HUDEP-2 (cell line): Measurements from ENCODE around the gene PIK3C3.

ENCODE experiments used
- DNase-seq, 76 experiments: peaks; one replicate each; lab custom pipeline; 2025; ENCODE audit not compliant: unreplicated experiment in 76 of 76; lab: John Stamatoyannopoulos, UW

The PIK3C3 gene

GRCh38 chr18:41959045-41959444 lies 4.0 kb downstream of the PIK3C3 start:
- DNase-seq = no peak

- no peak for DNase-seq
Observed at GRCh38 chr18:41965634-41966255, 10.7 kb downstream of the PIK3C3 start.

- DNase-seq = no peak
Observed at GRCh38 chr18:41966943-41967342, 11.9 kb downstream of the PIK3C3 start.

- DNase-seq = no peak
Observed at GRCh38 chr18:41967680-41968079, 12.6 kb downstream of the PIK3C3 start.

- DNase-seq = no peak
Observed at GRCh38 chr18:41969881-41970280, 14.8 kb downstream of the PIK3C3 start.

GRCh38 chr18:41972067-41972925 lies 17.3 kb downstream of the PIK3C3 start:
- no peak for DNase-seq

- no peak for DNase-seq
Observed at GRCh38 chr18:41973983-41974382, 18.9 kb downstream of the PIK3C3 start.

- DNase-seq = no peak
Observed at GRCh38 chr18:41974796-41975201, 19.8 kb downstream of the PIK3C3 start.

GRCh38 chr18:41975284-41975683 lies 20.2 kb downstream of the PIK3C3 start:
- no peak for DNase-seq

GRCh38 chr18:41977233-41977632 lies 22.2 kb downstream of the PIK3C3 start:
- no peak for DNase-seq

- no peak for DNase-seq
Observed at GRCh38 chr18:41982942-41983660, 28.1 kb downstream of the PIK3C3 start.

GRCh38 chr18:41985914-41986313 lies 30.9 kb downstream of the PIK3C3 start:
- DNase-seq = no peak

- DNase-seq = no peak
Observed at GRCh38 chr18:41989508-41989907, 34.5 kb downstream of the PIK3C3 start.

- DNase-seq = peak in 1 of 76 experiments; percentile 9
Observed at GRCh38 chr18:41992066-41992465, 37.0 kb downstream of the PIK3C3 start.

- no peak for DNase-seq
Observed at GRCh38 chr18:41992703-41993102, 37.7 kb downstream of the PIK3C3 start.

GRCh38 chr18:41993151-41993550 lies 38.1 kb downstream of the PIK3C3 start:
- no peak for DNase-seq

GRCh38 chr18:41996020-41996419 lies 41.0 kb downstream of the PIK3C3 start:
- peak in 12 of 76 experiments; percentile 3 to 43 (median 10) for DNase-seq

- DNase-seq = no peak
Observed at GRCh38 chr18:41999751-42000150, 44.7 kb downstream of the PIK3C3 start.

- no peak for DNase-seq
Observed at GRCh38 chr18:42001801-42002200, 46.8 kb downstream of the PIK3C3 start.

GRCh38 chr18:42004653-42005052 lies 49.6 kb downstream of the PIK3C3 start:
- no peak for DNase-seq

GRCh38 chr18:42005782-42006181 lies 50.7 kb downstream of the PIK3C3 start:
- DNase-seq = no peak
